A673 (cell line): ENCODE results near the gene VAPA. TPM values are rescaled to one million over a fixed set of nuclear protein-coding genes. Genes with fewer than 3 reads are reported as not detected.
A peak's percentile ranks its signal among the peaks of the same experiment; 100 is the strongest.

Source experiments
- BruUV-seq: library from RNA; stranded (reverse); fragments of 400-500 nt; replicated peaks from 2 replicates; lab custom pipeline; 2021; lab: Mats Ljungman, UMichigan
- CTCF ChIA-PET: fragments of 300-600 bp; sonication (Branson Sonifier 250); formaldehyde crosslinking; loops from one replicate; lab custom pipeline; 2022; ENCODE audit warnings: antibody characterized with exemption; lab: Charles Lee
- POLR2A ChIA-PET: fragments of 300-600 bp; sonication (Branson Sonifier 250); formaldehyde crosslinking; loops from one replicate; lab custom pipeline; 2022; ENCODE audit warnings: antibody characterized with exemption; ENCODE audit not compliant: low non-redundant PET; lab: Charles Lee
- DNase-seq: peaks from one replicate; pipeline ENCODE4 v3.0.0-alpha.2; 2015; ENCODE audit warnings: low spot score
- H3K27ac ChIP-seq: fragments of 200-600 bp; sonication (generic); 2 replicates; pipeline ENCODE4 v1.5.1; 2016; ENCODE audit warnings: mixed run types, low read depth, mild to moderate bottlenecking, mixed read lengths, antibody characterized with exemption, low read length; ENCODE audit not compliant: poor library complexity, severe bottlenecking
- H3K27me3 ChIP-seq: fragments of 200-600 bp; sonication (generic); replicated peaks from 2 replicates; pipeline ENCODE4 v1.6.1; 2017; ENCODE audit warnings: mixed run types, low read depth, mild to moderate bottlenecking, mixed read lengths, antibody characterized with exemption, low read length; ENCODE audit not compliant: insufficient read depth, poor library complexity
- H3K36me3 ChIP-seq: fragments of 200-600 bp; sonication (generic); 2 replicates; pipeline ENCODE4 v1.6.1; 2016; ENCODE audit warnings: mixed run types, mild to moderate bottlenecking, mixed read lengths, antibody characterized with exemption, low read length; ENCODE audit not compliant: insufficient read depth, poor library complexity, severe bottlenecking
- H3K4me1 ChIP-seq: fragments of 200-600 bp; sonication (generic); 2 replicates; pipeline ENCODE4 v1.6.1; 2017; ENCODE audit warnings: mixed run types, mild to moderate bottlenecking, mixed read lengths, antibody characterized with exemption, low read length; ENCODE audit not compliant: insufficient read depth, poor library complexity, severe bottlenecking
- H3K4me3 ChIP-seq: fragments of 200-600 bp; sonication (generic); 2 replicates; pipeline ENCODE4 v1.5.1; 2016; ENCODE audit warnings: low read depth, mixed run types, mild to moderate bottlenecking, mixed read lengths, low read length; ENCODE audit not compliant: poor library complexity, severe bottlenecking
- H3K9me3 ChIP-seq: fragments of 200-600 bp; sonication (generic); 2 replicates; pipeline ENCODE4 v1.6.1; 2016; ENCODE audit warnings: mixed run types, low read depth, mild to moderate bottlenecking, mixed read lengths, antibody characterized with exemption, low read length; ENCODE audit not compliant: poor library complexity, severe bottlenecking
- CTCF ChIP-seq: fragments of 300-800, 200-600 bp; sonication (generic); conservative IDR thresholded peaks from 2 replicates; pipeline ENCODE4 v1.5.1; 2017; ENCODE audit warnings: low read depth, mild to moderate bottlenecking, antibody characterized with exemption, low read length, moderate library complexity, mixed read lengths
- EZH2 ChIP-seq: fragments of 200-600 bp; sonication (generic); IDR thresholded peaks from 2 replicates; pipeline ENCODE4 v1.6.1; 2017; ENCODE audit warnings: borderline replicate concordance, low read depth, mild to moderate bottlenecking, mixed read lengths, antibody characterized with exemption, low read length; ENCODE audit not compliant: poor library complexity, severe bottlenecking
- intact Hi-C: fragments of 100-400 bp; cut with micrococcal nuclease; formaldehyde crosslinking; loops from one replicate; pipeline ENCODE4 v1.10.0; 2022; ENCODE audit not compliant: unreplicated experiment
- total RNA-seq: library from RNA; stranded (reverse); gene quantifications from 2 replicates; pipeline ENCODE4 v1.2.3, GENCODE V29; 2021

VAPA gene
- total RNA-seq, 1 experiment from 2014 or later: 185 TPM

GRCh38 chr18:9931678-9932077 is 17.9 kb downstream of the VAPA start:
- POLR2A ChIA-PET: no interaction called here
- intact Hi-C loops: no loop called here
- no peak for TF ChIP-seq EZH2
- TF ChIP-seq CTCF: no peak
- DNase-seq: no peak
- no peak overlapping the region for H3K27ac ChIP-seq
- BruUV-seq: no TSS peak
- H3K4me3 ChIP-seq: no peak overlapping the region
- CTCF ChIA-PET: no interaction called here
- H3K27me3 ChIP-seq: no peaks in the 10 kb centered on the region
- H3K9me3 ChIP-seq: no peaks in the 10 kb centered on the region
- H3K4me1 ChIP-seq: peaks cover 53% of the 10 kb centered on the region
- peaks cover 31% of the 10 kb centered on the region for H3K36me3 ChIP-seq

DNA sequence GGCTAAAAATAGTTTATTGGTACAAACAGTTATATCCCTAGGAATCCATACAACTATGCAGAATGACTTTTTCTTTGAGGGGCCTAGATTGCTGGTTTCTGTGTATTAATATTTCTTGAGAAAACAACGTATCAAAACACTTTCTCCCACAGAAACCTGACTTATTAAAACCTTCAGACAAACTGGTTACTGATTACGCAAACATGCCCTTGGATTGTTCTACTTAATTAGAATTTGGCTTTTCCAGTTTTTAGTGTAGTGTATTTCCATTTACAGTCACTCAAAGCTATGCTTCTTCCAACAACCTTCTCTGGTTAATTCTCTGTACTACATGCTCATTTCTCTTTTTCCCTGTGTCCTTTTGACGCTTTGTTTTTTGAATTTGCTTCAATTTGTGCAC is 20.0 kb downstream of the VAPA start:
- intact Hi-C loops: no loop called here
- Histone ChIP-seq H3K27ac (peak overlapping the region; percentile 30), H3K9me3 (no peaks in the 10 kb centered on the region), H3K4me1 (peaks cover 32% of the 10 kb centered on the region), H3K27me3 (no peaks in the 10 kb centered on the region), H3K4me3 (no peak overlapping the region), H3K36me3 (peaks cover 53% of the 10 kb centered on the region)
- BruUV-seq: no TSS peak
- TF ChIP-seq CTCF (no peak), EZH2 (no peak)
- ChIA-PET POLR2A (no interaction called here), CTCF (no interaction called here)
- no peak for DNase-seq

GRCh38 chr18:9934274-9934673 is 20.5 kb downstream of the VAPA start:
- H3K27me3 ChIP-seq: no peaks in the 10 kb centered on the region
- ChIA-PET CTCF (no interaction called here), POLR2A (no interaction called here)
- TF ChIP-seq EZH2 (no peak), CTCF (no peak)
- H3K4me1 ChIP-seq: peaks cover 28% of the 10 kb centered on the region
- H3K27ac ChIP-seq: peak overlapping the region; percentile 30
- no peaks in the 10 kb centered on the region for H3K9me3 ChIP-seq
- no peak overlapping the region for H3K4me3 ChIP-seq
- no TSS peak for BruUV-seq
- intact Hi-C loops: no loop called here
- H3K36me3 ChIP-seq: peaks cover 53% of the 10 kb centered on the region
- DNase-seq: no peak
